ENCODE results near the gene TTC22.

GRCh38 chr1:54766726-54767125 lies 34.4 kb downstream of the TTC22 start:
- TF ChIP-seq CTCF (IDR thresholded peaks at IDR 0.05) (no peak), REST (IDR thresholded peaks at IDR 0.05; ENCODE audit: insufficient read depth in 1 of 2, low read depth in 2 of 2, low read length in 1 of 2) (no peak), POLR2AphosphoS5 (IDR thresholded peaks at IDR 0.05; ENCODE audit: low read depth, low read length) (no peak), TCF7L2 (IDR thresholded peaks at IDR 0.05; ENCODE audit: low read depth, low read length) (no peak), SIN3A (IDR thresholded peaks at IDR 0.05; ENCODE audit: borderline replicate concordance, insufficient read depth, low read depth, low read length) (no peak)

Measured in Panc1 (cell line).